ENCODE results near the gene SLC14A1.

Gene SLC14A1

GRCh38 chr18:45777393-45777792, 53.4 kb downstream of the SLC14A1 start:
- no peak overlapping the region for H2AK5ac ChIP-seq (ENCODE audit: low read depth, low read length)
- no peak overlapping the region for H2BK15ac ChIP-seq (ENCODE audit: low read length)
- no peak for DNase-seq (ENCODE audit: low spot score)
- no peak overlapping the region for H3K4me3 ChIP-seq (ENCODE audit: low read length in 2 of 2)
- no peak overlapping the region for H3K23ac ChIP-seq (ENCODE audit: low read depth, low read length, poor library complexity)
- no peak overlapping the region for H4K91ac ChIP-seq (ENCODE audit: low read depth, low read length, poor library complexity)
- no peak overlapping the region for H2BK5ac ChIP-seq (ENCODE audit: low read length)
- no peak overlapping the region for H2BK12ac ChIP-seq (ENCODE audit: low read length)
- no peaks in the 10 kb centered on the region for H3K79me1 ChIP-seq (ENCODE audit: low read depth, low read length)
- no peak overlapping the region for H3K4me2 ChIP-seq (ENCODE audit: insufficient read depth, low read length, poor library complexity, severe bottlenecking)
- H3K4me1 ChIP-seq (ENCODE audit: control insufficient read depth in 2 of 2, insufficient read depth in 1 of 2, low read depth in 1 of 2, low read length in 2 of 2) = peaks cover 0 to 2% of the 10 kb centered on the region in 2 donors
- H3K27ac ChIP-seq (replicated peaks; ENCODE audit: low read length) = no peak overlapping the region
- H2BK120ac ChIP-seq (ENCODE audit: low read depth, low read length) = no peak overlapping the region
- peaks cover 0 to 2% of the 10 kb centered on the region in 2 donors for H3K9me3 ChIP-seq (replicated peaks in 1 of 2; ENCODE audit: control insufficient read depth in 2 of 2, insufficient read depth in 1 of 2, low read depth in 1 of 2, low read length in 2 of 2)
- no peak overlapping the region for H3K9ac ChIP-seq (ENCODE audit: low read depth, low read length, poor library complexity)
- no peak overlapping the region for H3K18ac ChIP-seq (ENCODE audit: low read length)
- H4K8ac ChIP-seq (ENCODE audit: low read depth, low read length) = no peak overlapping the region
- no peak overlapping the region for H3K4ac ChIP-seq (ENCODE audit: low read length)
- WGBS, 2 donors (ENCODE audit: extremely low coverage in 2 of 2, insufficient read length in 2 of 2, insufficient replicate concordance in 1 of 2) = no CpG with 5 or more reads among the region's 1 CpG
- H3K27me3 ChIP-seq (ENCODE audit: control insufficient read depth in 3 of 3, insufficient read depth in 3 of 3, low read depth in 1 of 3, low read length in 3 of 3) = peaks cover 0 to 5% (median 0%) of the 10 kb centered on the region in 3 experiments
- no peak overlapping the region for H2AFZ ChIP-seq (ENCODE audit: low read length)
- no peak overlapping the region for H3K14ac ChIP-seq (ENCODE audit: low read length)
- no peaks in the 10 kb centered on the region for H3K36me3 ChIP-seq (replicated peaks in 1 of 2; ENCODE audit: control insufficient read depth in 2 of 2, insufficient read depth in 2 of 2, low read length in 2 of 2)

- Histone ChIP-seq H2AK5ac (ENCODE audit: low read depth, low read length) (no peak overlapping the region), H3K9ac (ENCODE audit: low read depth, low read length, poor library complexity) (no peak overlapping the region), H3K14ac (ENCODE audit: low read length) (no peak overlapping the region), H2BK12ac (ENCODE audit: low read length) (no peak overlapping the region), H4K8ac (ENCODE audit: low read depth, low read length) (no peak overlapping the region), H3K79me1 (ENCODE audit: low read depth, low read length) (no peaks in the 10 kb centered on the region), H4K91ac (ENCODE audit: low read depth, low read length, poor library complexity) (no peak overlapping the region), H3K36me3 (replicated peaks in 1 of 2; ENCODE audit: control insufficient read depth in 2 of 2, insufficient read depth in 2 of 2, low read length in 2 of 2) (no peaks in the 10 kb centered on the region), H2AFZ (ENCODE audit: low read length) (no peak overlapping the region), H3K4ac (ENCODE audit: low read length) (no peak overlapping the region), H3K4me1 (ENCODE audit: control insufficient read depth in 2 of 2, insufficient read depth in 1 of 2, low read depth in 1 of 2, low read length in 2 of 2) (peaks cover 0 to 6% of the 10 kb centered on the region in 2 donors), H3K27ac (replicated peaks; ENCODE audit: low read length) (no peak overlapping the region), H2BK120ac (ENCODE audit: low read depth, low read length) (no peak overlapping the region), H2BK5ac (ENCODE audit: low read length) (no peak overlapping the region), H3K27me3 (ENCODE audit: control insufficient read depth in 3 of 3, insufficient read depth in 3 of 3, low read depth in 1 of 3, low read length in 3 of 3) (peaks cover 0 to 5% (median 0%) of the 10 kb centered on the region in 3 experiments), H3K9me3 (replicated peaks in 1 of 2; ENCODE audit: control insufficient read depth in 2 of 2, insufficient read depth in 1 of 2, low read depth in 1 of 2, low read length in 2 of 2) (no peaks in the 10 kb centered on the region), H3K4me2 (ENCODE audit: insufficient read depth, low read length, poor library complexity, severe bottlenecking) (no peak overlapping the region), H3K23ac (ENCODE audit: low read depth, low read length, poor library complexity) (no peak overlapping the region), H2BK15ac (ENCODE audit: low read length) (no peak overlapping the region), H3K4me3 (ENCODE audit: low read length in 2 of 2) (no peak overlapping the region), H3K18ac (ENCODE audit: low read length) (no peak overlapping the region)
- WGBS, 2 donors (ENCODE audit: extremely low coverage in 2 of 2, insufficient read length in 2 of 2, insufficient replicate concordance in 1 of 2) = no CpG with 5 or more reads among the region's 2 CpGs
- DNase-seq (ENCODE audit: low spot score) = no peak
Observed at GRCh38 chr18:45780568-45780967, 56.6 kb downstream of the SLC14A1 start.

- Histone ChIP-seq H3K23ac (ENCODE audit: low read depth, low read length, poor library complexity) (no peak overlapping the region), H2AFZ (ENCODE audit: low read length) (no peak overlapping the region), H3K14ac (ENCODE audit: low read length) (no peak overlapping the region), H4K91ac (ENCODE audit: low read depth, low read length, poor library complexity) (no peak overlapping the region), H2BK120ac (ENCODE audit: low read depth, low read length) (no peak overlapping the region), H3K4me1 (ENCODE audit: control insufficient read depth in 2 of 2, insufficient read depth in 1 of 2, low read depth in 1 of 2, low read length in 2 of 2) (peaks cover 0 to 6% of the 10 kb centered on the region in 2 donors), H2BK15ac (ENCODE audit: low read length) (no peak overlapping the region), H2BK5ac (ENCODE audit: low read length) (no peak overlapping the region), H3K9me3 (replicated peaks in 1 of 2; ENCODE audit: control insufficient read depth in 2 of 2, insufficient read depth in 1 of 2, low read depth in 1 of 2, low read length in 2 of 2) (no peaks in the 10 kb centered on the region), H3K36me3 (replicated peaks in 1 of 2; ENCODE audit: control insufficient read depth in 2 of 2, insufficient read depth in 2 of 2, low read length in 2 of 2) (no peaks in the 10 kb centered on the region), H2BK12ac (ENCODE audit: low read length) (no peak overlapping the region), H3K4ac (ENCODE audit: low read length) (no peak overlapping the region), H2AK5ac (ENCODE audit: low read depth, low read length) (no peak overlapping the region), H3K9ac (ENCODE audit: low read depth, low read length, poor library complexity) (no peak overlapping the region), H3K4me3 (ENCODE audit: low read length in 2 of 2) (no peak overlapping the region), H3K18ac (ENCODE audit: low read length) (no peak overlapping the region), H3K27ac (replicated peaks; ENCODE audit: low read length) (no peak overlapping the region), H3K4me2 (ENCODE audit: insufficient read depth, low read length, poor library complexity, severe bottlenecking) (no peak overlapping the region), H3K27me3 (ENCODE audit: control insufficient read depth in 3 of 3, insufficient read depth in 3 of 3, low read depth in 1 of 3, low read length in 3 of 3) (peaks cover 0 to 5% (median 0%) of the 10 kb centered on the region in 3 experiments), H4K8ac (ENCODE audit: low read depth, low read length) (no peak overlapping the region), H3K79me1 (ENCODE audit: low read depth, low read length) (no peaks in the 10 kb centered on the region)
- no peak for DNase-seq (ENCODE audit: low spot score)
- WGBS, 2 donors (ENCODE audit: extremely low coverage in 2 of 2, insufficient read length in 2 of 2, insufficient replicate concordance in 1 of 2) = no CpG with 5 or more reads among the region's 1 CpG
Observed at GRCh38 chr18:45782662-45783061, 58.7 kb downstream of the SLC14A1 start.

- H3K4me1 ChIP-seq (ENCODE audit: control insufficient read depth in 2 of 2, insufficient read depth in 1 of 2, low read depth in 1 of 2, low read length in 2 of 2) = peaks cover 0 to 6% of the 10 kb centered on the region in 2 donors
- no peak overlapping the region for H2AK5ac ChIP-seq (ENCODE audit: low read depth, low read length)
- H3K9ac ChIP-seq (ENCODE audit: low read depth, low read length, poor library complexity) = no peak overlapping the region
- no peaks in the 10 kb centered on the region for H3K36me3 ChIP-seq (replicated peaks in 1 of 2; ENCODE audit: control insufficient read depth in 2 of 2, insufficient read depth in 2 of 2, low read length in 2 of 2)
- peaks cover 0 to 5% (median 0%) of the 10 kb centered on the region in 3 experiments for H3K27me3 ChIP-seq (ENCODE audit: control insufficient read depth in 3 of 3, insufficient read depth in 3 of 3, low read depth in 1 of 3, low read length in 3 of 3)
- H4K8ac ChIP-seq (ENCODE audit: low read depth, low read length) = no peak overlapping the region
- no peak overlapping the region for H3K14ac ChIP-seq (ENCODE audit: low read length)
- no peak overlapping the region for H3K4me3 ChIP-seq (ENCODE audit: low read length in 2 of 2)
- H3K4me2 ChIP-seq (ENCODE audit: insufficient read depth, low read length, poor library complexity, severe bottlenecking) = no peak overlapping the region
- no peaks in the 10 kb centered on the region for H3K79me1 ChIP-seq (ENCODE audit: low read depth, low read length)
- no peak for DNase-seq (ENCODE audit: low spot score)
- no peak overlapping the region for H3K27ac ChIP-seq (replicated peaks; ENCODE audit: low read length)
- H2BK5ac ChIP-seq (ENCODE audit: low read length) = no peak overlapping the region
- H3K9me3 ChIP-seq (replicated peaks in 1 of 2; ENCODE audit: control insufficient read depth in 2 of 2, insufficient read depth in 1 of 2, low read depth in 1 of 2, low read length in 2 of 2) = no peaks in the 10 kb centered on the region
- no peak overlapping the region for H3K4ac ChIP-seq (ENCODE audit: low read length)
- no CpG with 5 or more reads among the region's 9 CpGs for WGBS, 2 donors (ENCODE audit: extremely low coverage in 2 of 2, insufficient read length in 2 of 2, insufficient replicate concordance in 1 of 2)
- H2BK12ac ChIP-seq (ENCODE audit: low read length) = no peak overlapping the region
- H3K23ac ChIP-seq (ENCODE audit: low read depth, low read length, poor library complexity) = no peak overlapping the region
- no peak overlapping the region for H4K91ac ChIP-seq (ENCODE audit: low read depth, low read length, poor library complexity)
- no peak overlapping the region for H2AFZ ChIP-seq (ENCODE audit: low read length)
- H3K18ac ChIP-seq (ENCODE audit: low read length) = no peak overlapping the region
- no peak overlapping the region for H2BK15ac ChIP-seq (ENCODE audit: low read length)
- no peak overlapping the region for H2BK120ac ChIP-seq (ENCODE audit: low read depth, low read length)
Observed at GRCh38 chr18:45783097-45784075, 59.4 kb downstream of the SLC14A1 start.
